ENCODE measurements around the gene GCC2.
"Not testable (repeated sequence)": the region's sequence is repeated elsewhere in the genome, so short reads cannot be mapped to it uniquely, and the experiment has no call there.

Gene GCC2

DNA sequence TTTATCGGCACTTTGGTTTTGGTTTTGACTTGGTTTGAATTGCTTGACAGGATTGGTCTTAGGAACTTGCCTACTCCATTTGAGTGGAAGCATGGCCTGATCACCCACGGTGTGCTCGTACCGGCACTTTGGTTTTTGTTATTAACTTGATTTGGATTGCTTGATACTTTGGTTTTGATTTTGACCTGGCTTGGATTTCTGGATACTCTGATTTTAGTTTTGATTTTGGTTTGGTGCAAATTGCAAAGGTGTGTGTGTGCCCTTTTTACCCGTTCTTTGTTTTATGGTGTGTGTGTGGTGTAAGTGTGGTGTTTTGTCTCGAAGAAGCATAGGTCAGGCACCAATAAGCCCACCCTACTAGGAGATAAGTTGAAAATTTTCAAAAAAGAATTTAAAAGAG lies 75.7 kb downstream of the GCC2 start:
- DNase-seq (ENCODE audit: low read depth in 1 of 2, low spot score in 1 of 2), result not testable (repeated sequence)

DNA sequence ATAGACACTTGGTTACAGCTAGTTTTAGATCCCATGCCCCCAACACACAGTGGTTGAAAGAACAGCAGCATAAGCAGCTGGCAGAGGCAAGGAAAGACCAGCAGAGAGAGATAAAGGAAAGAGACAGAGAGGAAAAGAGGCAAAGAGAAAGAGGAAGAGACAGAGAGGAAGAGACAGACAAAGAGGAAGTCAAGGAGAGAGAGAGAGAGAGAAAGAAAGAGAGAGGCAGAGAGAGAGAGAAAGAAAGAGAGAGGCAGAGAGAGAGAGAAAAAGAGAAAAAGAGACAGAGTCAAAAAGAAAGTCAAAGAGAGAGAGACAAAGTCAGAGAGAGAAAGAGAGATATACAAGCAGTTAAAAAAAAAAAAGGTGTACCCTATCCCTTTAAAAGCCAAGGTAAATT lies 76.3 kb downstream of the GCC2 start:
- not testable (repeated sequence) for DNase-seq (ENCODE audit: low read depth in 1 of 2, low spot score in 1 of 2)

DNA sequence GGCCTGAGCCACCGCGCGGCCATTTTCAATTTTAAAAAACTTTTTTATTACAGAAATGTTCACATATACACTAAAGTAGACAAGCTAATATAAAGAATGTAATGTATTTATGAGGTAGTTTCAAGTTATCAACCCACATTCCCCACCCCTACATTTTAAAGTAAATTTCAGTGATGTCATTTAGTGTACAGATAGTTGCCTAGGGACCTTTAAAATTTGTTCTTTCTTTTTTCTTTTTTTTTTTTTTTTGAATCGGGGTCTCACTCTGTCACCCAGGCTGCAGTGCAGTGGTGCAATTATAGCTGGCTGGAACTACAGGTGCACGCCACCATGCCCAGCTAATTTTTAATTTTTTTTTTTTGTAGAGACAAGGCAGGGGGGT lies 82.7 kb downstream of the GCC2 start:
- no peak for DNase-seq (ENCODE audit: low read depth in 1 of 2, low spot score in 1 of 2)

DNA sequence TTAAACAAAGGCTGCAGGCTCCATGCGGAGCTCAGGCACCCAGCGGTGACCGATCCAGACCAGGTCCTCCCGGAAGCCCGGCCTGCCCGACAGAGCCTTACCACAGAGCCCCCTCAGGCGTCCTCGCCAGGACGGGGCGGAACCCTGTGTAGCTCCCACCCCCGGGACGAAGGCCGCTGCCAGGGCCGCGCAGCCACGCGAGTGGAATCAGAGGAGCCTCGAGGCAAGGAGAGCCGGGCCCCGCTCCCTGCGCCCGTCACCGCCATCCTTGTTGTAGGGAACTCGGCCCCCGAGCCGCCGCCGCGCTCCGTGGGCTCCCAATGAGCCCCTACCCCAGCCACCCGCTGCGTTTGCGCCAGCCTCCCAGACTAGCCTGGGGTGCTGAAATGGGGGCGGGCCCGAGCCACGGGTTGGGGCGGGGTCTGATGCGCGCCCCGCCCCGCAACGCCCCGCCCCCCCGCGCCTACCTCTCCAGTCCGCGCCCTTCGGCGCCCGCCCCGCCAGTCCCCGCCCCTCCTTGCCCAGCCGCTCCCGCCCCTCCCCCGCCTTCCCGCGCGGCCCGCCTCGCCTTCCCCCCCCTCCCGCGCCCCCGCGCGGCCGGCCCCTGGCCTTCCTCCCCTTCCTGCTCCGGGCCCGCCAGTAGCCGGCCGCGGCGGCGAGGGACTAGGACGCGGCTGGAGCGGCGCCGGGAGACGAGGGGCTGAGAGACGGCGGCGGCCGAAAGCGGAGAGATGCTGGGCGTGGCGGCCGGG lies 85.0 kb downstream of the GCC2 start, which contains the start of gene LIMS1:
TSS of gene LIMS1 (plus strand) at position 639 of the 752 bp plus-strand sequence. CDS start at position 732, 93 bp downstream.
- DNase-seq (ENCODE audit: low read depth in 1 of 2, low spot score in 1 of 2), result peak; percentile 71 to 84

DNA sequence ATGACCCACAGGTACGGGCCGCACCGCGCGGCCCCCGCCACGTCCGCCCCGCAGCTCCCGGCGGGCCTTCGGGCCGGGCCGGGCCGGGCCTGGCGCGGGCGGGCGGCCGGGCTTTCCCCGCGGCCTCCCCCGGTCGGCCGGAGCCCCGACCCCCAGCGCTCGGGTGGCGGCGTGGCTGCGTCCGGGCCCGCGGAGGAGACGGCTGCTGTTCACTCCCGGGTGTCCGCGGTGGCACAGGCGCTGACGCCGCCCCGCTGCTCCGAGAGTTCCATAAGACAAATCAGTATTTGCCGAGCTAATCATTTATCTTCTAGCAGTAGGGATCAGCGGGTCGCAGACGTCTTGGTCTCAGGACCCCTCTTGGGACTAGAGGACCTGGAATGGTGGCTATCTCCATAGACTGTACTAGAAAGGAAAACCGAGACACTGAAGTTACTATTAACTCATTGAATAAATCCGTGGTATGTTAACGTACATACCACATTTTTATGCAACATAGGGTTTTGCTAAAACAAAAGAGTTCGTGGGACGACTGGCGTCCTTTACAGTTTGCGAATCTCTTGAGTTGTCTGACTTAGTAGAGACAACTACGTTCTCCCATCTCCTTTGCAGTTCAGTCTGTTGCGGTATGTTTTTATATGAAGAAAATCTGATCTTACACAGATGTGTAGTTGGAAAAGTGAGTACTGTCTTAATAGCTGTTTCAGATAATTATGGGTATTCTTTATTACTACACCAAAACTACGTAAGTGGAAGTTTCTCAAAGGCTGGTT lies 85.8 kb downstream of the GCC2 start:
- DNase-seq (ENCODE audit: low read depth in 1 of 2, low spot score in 1 of 2), result peak; percentile 6 to 16

DNA sequence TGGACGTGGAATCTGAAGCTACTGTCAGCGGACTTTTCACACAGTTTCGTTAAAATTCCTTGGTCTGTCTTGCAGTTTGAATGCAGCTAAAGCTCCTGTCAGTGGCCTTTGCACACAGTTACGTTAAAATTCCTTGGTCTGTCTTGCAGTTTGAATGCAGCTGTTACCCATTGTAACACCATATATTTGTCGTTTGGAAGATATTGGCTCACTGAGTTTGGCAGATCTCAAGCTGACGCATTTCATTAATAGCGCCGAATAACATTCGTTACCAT lies 86.3 kb downstream of the GCC2 start:
- no peak for DNase-seq (ENCODE audit: low read depth in 1 of 2, low spot score in 1 of 2)

DNA sequence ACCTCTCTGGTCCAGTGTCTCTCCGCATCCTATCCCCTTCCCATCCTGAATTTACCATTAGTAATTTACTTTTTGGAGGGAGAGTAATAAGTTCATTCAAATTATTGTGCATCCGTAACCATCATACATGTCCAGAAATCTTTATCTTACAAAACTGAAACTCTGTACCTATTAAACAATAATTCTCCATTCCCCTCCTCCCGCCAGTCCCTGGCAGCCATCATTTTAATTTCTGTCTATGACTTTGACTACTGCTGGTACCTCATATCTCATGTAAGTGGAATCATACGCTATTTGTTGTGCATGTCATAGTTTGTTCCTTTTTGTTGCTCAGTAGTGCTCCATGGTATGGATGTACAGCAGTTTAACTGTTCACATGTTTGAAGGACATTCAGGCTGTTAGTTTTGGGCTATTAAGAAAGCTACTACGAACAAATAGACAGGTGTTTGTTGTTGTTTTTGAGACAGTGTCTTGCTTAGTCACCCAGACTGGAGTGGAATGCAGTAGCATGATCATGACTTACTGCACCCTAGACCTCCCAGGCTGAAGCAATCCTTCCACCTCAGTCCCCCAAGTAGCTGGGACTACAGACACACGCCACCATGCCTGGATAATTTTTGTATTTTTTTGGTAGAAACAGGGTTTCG lies 87.3 kb downstream of the GCC2 start:
- no peak for DNase-seq (ENCODE audit: low read depth in 1 of 2, low spot score in 1 of 2)

DNA sequence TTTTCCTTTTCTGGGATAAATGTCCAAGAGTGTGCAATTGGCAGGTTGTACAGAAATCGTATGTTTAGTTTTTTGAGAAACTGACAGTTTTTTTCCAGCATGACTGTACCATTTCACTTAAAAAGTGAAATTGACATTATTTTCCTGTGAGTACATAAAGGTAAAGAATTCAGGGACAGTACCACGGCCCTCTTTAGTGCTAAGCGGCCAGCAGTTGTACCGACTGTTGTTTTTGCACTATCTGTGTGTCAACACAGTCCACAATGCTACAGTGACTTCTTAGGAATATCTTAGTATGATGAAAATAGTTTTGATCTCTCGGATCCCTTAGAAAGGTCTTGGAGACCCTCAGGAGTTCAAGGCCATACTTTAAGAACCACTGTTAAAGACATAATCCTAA lies 87.9 kb downstream of the GCC2 start:
- DNase-seq (ENCODE audit: low read depth in 1 of 2, low spot score in 1 of 2), result no peak

DNA sequence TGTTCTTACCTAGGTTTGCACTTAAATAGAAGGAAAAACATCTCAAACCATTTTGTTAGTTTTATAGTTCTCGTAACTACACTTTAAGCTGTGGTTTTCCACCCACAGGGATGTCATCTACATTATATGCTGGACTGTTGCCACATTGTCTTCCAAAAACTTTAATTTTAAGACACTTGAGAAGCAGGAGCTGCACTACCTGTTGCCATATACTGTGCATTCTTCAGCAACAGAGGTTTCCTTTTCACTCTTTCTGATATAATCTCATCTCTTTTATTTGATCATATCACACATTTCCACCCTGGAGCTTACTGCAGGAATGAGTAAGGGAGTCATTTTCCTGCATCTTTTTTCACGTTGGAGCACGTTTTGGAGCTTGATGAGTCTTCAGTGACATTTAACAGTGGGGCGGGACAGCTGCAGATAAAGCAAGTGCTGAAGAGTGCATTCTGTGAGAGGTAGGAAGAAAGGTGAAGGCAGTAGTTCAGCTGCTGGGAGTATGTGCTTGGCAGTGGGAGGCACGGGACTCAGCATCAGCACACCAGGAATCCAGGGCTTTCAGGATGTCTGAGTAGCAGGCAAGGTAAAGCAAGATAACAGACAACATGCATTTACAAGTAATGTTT lies 89.1 kb downstream of the GCC2 start:
- no peak for DNase-seq (ENCODE audit: low read depth in 1 of 2, low spot score in 1 of 2)

DNA sequence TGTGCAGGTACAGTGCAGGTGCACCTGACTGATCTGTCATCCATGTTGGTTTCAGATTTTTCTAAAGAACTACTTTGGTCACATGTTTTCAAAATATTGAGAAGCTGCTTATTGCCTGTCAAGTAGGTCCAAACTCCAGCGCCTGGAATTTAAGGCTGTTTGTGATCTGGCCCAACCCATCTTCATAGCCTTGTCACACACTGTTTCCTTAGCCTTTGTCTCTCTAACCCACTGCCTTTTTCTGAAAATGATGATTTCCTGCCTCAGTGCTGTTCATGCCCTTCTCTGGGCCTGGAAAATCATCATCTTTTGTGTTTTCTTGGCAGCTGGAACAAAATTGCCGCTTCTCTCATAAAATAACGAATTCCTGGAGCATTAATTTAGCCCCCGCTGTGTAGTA lies 92.4 kb downstream of the GCC2 start:
- no peak for DNase-seq (ENCODE audit: low read depth in 1 of 2, low spot score in 1 of 2)

DNA sequence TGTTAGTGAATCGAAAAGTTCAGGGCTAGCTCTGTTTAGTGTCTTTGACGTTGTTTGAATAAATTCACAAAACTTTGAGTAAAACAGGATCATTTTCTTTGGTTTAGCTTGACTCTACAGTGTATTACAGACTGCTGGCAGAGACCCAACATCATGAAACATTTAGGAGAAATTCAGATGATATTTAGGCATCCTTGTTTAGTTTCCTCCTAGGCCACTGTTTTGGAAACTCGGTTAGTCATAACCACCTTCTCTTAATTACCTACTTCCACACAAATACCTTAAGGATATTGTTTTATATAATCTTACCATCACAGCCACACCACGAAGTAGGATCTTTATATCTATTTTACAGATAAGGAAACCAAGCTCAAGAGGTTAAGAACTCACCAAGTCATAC lies 93.1 kb downstream of the GCC2 start:
- DNase-seq (ENCODE audit: low read depth in 1 of 2, low spot score in 1 of 2), result no peak

DNA sequence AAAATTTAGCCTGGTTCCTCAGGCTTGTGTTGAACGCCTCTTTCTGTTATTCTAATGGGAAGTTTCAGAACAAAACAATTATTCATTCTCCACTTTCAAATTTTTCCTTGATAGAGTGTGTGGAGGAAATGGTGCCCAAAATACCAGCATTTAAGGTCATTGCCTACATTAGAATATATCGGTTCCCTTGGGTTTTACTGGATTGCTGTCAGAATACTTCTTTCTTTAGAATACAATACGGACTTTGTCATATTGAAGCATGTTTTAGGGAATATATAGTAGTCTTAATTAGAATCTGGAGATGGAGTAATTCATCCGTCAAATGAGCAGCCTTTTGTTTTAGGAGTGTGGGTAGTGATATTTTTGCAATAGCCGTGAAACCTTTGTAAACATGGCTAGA lies 98.6 kb downstream of the GCC2 start:
- DNase-seq (ENCODE audit: low read depth in 1 of 2, low spot score in 1 of 2), result no peak

DNA sequence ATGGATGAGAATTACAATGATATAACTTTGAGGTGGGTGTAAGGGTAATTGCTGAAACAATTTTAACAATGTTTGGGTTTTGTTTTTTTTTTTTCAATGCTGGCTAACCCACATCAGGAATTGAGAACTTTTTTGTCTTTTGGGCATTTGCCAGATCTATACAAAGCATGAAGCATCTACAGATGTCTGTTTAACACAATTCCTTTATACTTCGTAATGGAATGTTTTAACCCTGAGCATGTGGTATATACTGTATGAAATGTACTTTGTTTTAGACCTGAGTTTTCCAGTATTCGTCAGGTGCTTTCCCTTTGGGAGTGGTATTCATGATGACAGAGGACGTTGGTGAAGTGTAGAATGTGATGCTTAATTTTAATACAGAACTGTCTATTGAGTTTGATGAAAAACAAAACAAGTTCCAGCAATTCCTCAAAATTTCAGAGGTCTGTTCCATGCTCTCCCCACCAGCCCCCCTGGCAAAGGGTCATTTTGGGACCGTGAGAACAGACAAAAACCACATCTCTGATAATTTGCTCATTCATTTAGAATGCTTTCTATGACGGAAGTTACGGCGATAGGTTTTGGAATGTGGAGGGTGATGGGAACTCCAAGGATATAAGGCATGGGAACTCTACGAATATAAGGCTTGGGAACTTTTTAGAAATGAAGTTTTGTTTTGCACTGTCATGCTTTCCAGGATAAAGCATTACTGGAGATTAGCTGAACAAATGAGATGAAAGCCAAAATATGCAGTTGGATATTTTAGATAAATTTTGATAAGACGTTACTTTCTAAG lies 99.4 kb downstream of the GCC2 start:
- DNase-seq (ENCODE audit: low read depth in 1 of 2, low spot score in 1 of 2), result no peak

DNA sequence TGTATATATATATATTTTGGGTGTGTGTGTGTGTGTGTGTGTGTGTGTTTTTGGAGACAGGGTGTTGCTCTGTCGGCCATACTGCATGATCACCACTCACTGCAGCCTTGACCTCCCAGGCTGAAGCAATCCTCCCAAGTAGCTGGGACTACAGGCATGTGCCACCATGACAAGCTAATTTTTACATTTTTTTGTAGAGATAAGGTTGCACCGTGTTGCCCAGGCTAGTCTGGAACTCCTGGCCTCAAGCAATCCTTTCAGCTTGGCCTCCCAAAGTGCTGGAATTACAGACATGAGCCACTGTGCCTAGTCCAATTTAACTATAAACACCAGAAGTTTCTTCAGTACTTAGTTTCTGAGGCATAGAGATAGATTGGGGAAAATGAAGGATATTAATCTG lies 103.6 kb downstream of the GCC2 start:
- DNase-seq (ENCODE audit: low read depth in 1 of 2, low spot score in 1 of 2), result no peak

DNA sequence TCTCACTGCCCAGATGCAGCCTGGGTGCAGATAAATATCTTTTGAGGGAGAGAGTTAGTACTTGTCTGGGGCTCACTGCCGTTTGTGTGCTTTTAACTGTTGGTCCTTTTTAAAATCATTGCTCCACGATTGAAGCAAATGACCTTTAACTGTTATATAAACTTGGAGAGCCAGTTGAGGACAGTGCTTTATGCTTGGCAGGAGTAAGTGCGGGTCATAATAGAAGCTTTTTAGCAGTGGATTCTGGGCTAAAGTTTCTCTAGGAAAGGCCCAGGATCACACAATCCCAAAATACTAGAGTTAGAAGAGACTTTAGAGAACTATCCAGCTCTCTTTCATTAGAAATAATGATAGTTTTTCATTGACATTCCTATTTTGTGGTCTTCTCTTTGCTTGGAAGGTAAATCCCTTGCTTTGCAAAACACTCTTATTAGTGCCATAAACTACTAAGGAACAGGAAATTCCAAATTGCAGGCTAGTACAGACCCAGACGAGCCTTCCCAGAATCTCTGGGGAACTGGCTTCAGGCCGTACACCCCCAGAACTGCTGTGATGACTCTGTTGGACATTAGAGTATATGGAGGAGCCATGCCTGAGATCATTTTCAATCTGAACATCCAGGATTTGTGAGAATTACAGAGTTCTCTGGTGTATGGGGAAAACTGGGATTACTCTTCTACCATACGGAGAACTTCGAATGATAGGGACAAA lies 104.4 kb downstream of the GCC2 start:
- DNase-seq (ENCODE audit: low read depth in 1 of 2, low spot score in 1 of 2), result no peak

DNA sequence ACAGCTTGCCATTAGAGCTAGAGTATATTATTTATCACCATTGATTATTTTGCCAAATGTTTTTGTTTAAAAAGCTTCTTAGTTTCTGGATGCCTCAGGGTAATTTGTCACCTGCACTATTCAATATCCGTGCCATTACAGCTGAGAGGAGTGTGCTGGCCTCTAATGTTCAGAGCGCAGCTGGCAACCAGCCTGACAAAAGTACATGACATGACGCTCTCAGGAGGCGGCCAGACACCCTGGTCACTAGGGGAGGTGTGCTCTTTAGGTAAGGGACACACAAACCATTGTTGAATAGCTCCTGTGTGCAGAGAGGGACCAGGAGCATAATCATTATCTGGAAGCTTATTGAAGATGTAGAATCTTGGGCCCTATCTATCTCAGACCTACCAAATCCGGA lies 105.5 kb downstream of the GCC2 start:
- DNase-seq (ENCODE audit: low read depth in 1 of 2, low spot score in 1 of 2), result no peak

DNA sequence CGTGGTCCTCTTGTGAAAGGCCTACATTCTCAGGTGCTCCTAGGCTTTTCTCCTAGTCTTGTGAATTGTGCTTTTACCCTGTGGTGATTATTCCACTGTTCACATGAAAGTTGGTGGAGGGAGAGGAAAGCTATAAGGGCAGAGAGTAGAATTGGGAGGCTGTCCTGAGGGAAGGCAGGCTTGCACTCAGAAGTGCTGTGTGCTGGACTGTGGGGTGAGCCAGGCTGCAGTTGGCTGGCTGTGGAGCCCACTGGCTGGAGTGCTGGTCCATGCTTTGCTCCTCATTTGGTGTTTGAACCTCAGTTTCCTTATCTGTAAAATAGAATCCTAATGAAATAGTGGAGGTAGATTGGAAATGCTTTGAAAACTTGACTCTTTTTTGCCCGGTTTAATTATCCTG lies 106.6 kb downstream of the GCC2 start:
- no peak for DNase-seq (ENCODE audit: low read depth in 1 of 2, low spot score in 1 of 2)

DNA sequence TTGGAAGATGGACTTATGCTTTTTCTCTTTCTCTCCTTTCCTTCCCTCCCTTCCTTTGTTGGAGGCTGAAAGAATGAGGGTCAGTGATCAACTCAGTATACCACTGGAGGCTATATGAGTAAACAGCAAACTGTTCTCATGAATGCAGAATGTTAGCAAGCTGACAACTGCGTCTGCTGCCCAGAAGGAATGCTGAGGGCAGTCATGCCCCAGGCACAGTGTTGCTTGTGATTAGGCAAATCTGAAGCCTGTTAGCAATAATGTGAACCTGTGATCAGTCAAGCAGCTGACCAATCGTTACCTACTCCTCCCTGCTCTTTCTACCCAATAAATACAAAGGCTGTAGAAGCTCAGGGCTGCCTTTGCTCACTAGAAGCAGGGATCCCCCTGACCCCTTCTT lies 107.6 kb downstream of the GCC2 start:
- not testable (repeated sequence) for DNase-seq (ENCODE audit: low read depth in 1 of 2, low spot score in 1 of 2)
